Fibroblast of pulmonary artery (primary cell): ENCODE results near the gene PIEZO1.

ENCODE experiments used
- DNase-seq: peaks from one replicate; pipeline ENCODE4 v3.0.0-alpha.2; 2010; ENCODE audit warnings: low read depth
- H3K4me3 ChIP-seq: replicated peaks from 2 replicates; pipeline ENCODE4 v1.5.1; 2011; ENCODE audit warnings: low read depth, mild to moderate bottlenecking, control low read depth, low read length, moderate library complexity
- CTCF ChIP-seq: IDR thresholded peaks from 2 replicates; pipeline ENCODE4 v1.5.1; 2011; ENCODE audit warnings: mild to moderate bottlenecking, control low read depth, low read length, inconsistent platforms; ENCODE audit errors: missing control alignments

Gene PIEZO1

DNA sequence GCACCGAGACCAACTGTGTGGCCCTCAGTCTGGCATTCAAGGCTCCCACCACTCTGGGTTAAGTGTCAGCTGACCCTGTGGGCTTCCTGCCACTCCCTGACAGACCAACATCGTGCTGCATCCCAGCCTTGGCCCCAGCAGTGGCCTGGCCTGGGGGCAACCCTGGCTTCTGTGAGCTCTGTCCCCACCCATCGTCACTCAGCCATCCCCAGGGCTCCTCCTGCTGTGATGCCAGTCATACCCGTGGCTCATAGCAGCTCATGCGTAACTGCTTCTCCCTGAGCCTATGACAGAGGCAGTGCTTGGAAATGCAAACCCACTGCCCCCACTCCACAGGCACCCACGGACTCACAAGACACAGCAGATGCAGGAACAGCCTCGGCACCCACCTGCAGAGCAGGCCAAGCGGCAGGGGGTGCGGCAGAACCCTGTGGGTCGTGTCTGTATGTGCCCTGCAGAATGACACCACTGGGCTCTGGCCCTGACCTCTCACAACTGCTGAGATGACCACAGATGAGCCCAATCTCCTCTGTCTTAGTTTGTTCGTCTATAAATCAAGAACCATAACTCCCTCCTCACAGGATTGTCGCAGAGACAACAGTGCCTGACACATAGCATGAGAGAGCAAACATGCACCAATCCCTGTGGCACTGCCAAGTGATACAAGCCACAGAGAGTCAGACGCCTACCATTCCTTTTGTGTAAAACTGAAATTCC is 26.6 kb downstream of the PIEZO1 start:
- TF ChIP-seq CTCF: no peak
- no peak overlapping the region for H3K4me3 ChIP-seq

GRCh38 chr16:88755745-88756443 is 29.1 kb downstream of the PIEZO1 start:
- TF ChIP-seq CTCF: no peak

More for the DNA sequence above, 26.6 kb downstream of the PIEZO1 start:
- no peak for DNase-seq

GRCh38 chr16:88754912-88755744 is 29.9 kb downstream of the PIEZO1 start:
- TF ChIP-seq CTCF: peak; percentile 55
- H3K4me3 ChIP-seq: no peak overlapping the region
- DNase-seq: peak; percentile 50

More at GRCh38 chr16:88755745-88756443, 29.1 kb downstream of the PIEZO1 start:
- no peak overlapping the region for H3K4me3 ChIP-seq
- DNase-seq: no peak

DNA sequence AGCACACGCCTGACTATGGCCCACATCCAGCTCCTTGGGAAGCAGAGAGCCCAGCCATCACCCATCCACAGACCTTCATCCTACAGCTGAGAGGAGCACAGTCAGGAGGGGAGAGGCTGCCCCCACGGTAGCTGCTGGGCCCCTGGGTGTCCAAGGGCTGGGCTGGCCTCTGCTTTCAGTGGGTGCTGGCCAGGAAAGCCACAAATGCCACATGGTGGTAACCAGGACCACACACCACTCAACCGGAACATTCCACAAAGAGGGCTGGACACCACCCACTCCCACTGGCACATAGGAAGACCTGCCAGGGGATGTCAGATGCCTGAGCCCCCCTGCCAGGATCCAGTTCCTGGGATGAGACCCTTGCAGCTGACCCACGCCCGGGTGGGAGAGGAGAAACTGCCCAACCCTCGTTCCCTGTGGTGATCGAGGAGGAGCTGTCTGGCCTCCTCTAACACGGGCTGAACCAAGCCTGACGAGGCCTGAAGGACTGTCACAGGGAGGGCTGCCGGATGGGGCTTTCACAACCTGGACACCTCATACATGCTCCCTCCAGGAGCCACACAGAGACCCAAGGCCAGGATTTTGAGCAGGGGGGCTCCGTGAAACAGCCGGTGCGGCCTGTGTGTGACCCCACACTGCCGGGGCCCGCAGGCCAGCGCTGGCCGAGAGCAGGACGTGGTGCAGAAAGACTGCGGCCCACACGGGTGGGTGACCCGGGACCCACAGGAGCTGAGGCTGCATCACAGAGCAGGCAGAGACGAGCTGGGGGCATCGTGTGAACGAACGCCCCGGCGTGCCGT is 30.7 kb downstream of the PIEZO1 start:
- no peak for DNase-seq
- no peak overlapping the region for H3K4me3 ChIP-seq
- TF ChIP-seq CTCF: no peak

DNA sequence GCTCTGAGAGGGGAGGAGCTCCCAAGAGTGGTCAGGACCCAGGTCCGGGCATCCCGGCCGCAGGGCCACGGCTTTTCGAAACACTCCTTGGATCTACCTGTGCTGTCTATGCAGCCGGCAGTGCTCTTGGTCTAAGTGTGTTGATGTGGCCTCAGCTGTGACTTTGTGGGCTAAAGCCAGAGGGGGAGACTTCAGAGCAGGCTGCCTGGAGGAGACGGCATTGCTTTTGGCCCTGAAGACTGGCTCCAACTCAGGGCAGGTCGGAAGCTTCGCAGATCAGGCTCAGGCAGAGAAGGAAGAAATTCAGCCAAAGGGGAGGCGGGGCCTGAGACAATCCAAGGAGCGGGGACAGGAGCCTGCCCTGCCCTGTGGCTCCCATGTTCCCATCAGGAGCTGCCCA is 31.4 kb downstream of the PIEZO1 start:
- no peak for TF ChIP-seq CTCF
- no peak overlapping the region for H3K4me3 ChIP-seq
- DNase-seq: no peak

GRCh38 chr16:88753191-88753590 is 31.8 kb downstream of the PIEZO1 start:
- no peak for TF ChIP-seq CTCF
- no peak overlapping the region for H3K4me3 ChIP-seq
- no peak for DNase-seq
